Right atrium auricular region (tissue), 2 donors: ENCODE data around the gene YTHDC2. TPM values are rescaled to one million over a fixed set of nuclear protein-coding genes. Genes with fewer than 3 reads are reported as not detected.

ENCODE experiments used
- DNase-seq: peaks from one replicate; pipeline ENCODE4 v3.0.0-alpha.2; 2019; ENCODE audit warnings: low spot score
- H3K27ac ChIP-seq, 2 donors: fragments of 200-600 bp; sonication (generic); 1 replicate in 1 of 2; 2 replicates in 1 of 2; pipeline ENCODE4 v1.5.1; 2016 to 2019
- H3K27me3 ChIP-seq, 2 donors: fragments of 200-600 bp; sonication (generic); one replicate each; pipeline versions ENCODE4 v1.5.1 to v1.6.0; 2017 to 2019
- H3K36me3 ChIP-seq: fragments of 200-600 bp; sonication (generic); one replicate; pipeline ENCODE4 v1.5.1; 2016
- H3K4me1 ChIP-seq, 2 donors: fragments of 200-600 bp; sonication (generic); one replicate each; pipeline versions ENCODE4 v1.5.1 to v1.6.0; 2017 to 2019
- H3K4me3 ChIP-seq, 2 donors: fragments of 200-600 bp; sonication (generic); 1 replicate in 1 of 2; 2 replicates in 1 of 2; pipeline ENCODE4 v1.5.1; 2017 to 2019; ENCODE audit warnings: mild to moderate bottlenecking in 1 of 2, moderate library complexity in 1 of 2
- H3K9me3 ChIP-seq, 2 donors: fragments of 200-600 bp; sonication (generic); one replicate each; pipeline ENCODE4 v1.5.1; 2019
- CTCF ChIP-seq, 2 donors: fragments of 200-600 bp; sonication (generic); IDR thresholded peaks; one replicate each; pipeline ENCODE4 v1.5.1; 2019; ENCODE audit warnings: antibody characterized with exemption in 2 of 2
- total RNA-seq, 2 donors: library from RNA; depleted of rRNA; stranded (reverse); fragments of >200 nt; gene quantifications; one replicate each; pipeline ENCODE4 v1.1.0, GENCODE V29; 2016

The YTHDC2 gene
- total RNA-seq, 2 donors from 2014 or later, result 7.8 to 12.1 TPM

- DNase-seq, result peak; percentile 76
- Histone ChIP-seq H3K9me3 (peaks cover 0 to 13% of the 10 kb centered on the region in 2 donors), H3K4me3 (peak within 1 kb of the TSS; percentile 61 to 74), H3K4me1 (peaks cover 0 to 19% of the 10 kb centered on the region in 2 donors), H3K27me3 (no peaks in the 10 kb centered on the region), H3K27ac (peak within 1 kb of the TSS; percentile 61 to 73), H3K36me3 (no peaks in the 10 kb centered on the region)
- no peak for TF ChIP-seq CTCF (IDR thresholded peaks at IDR 0.05)
These were observed 25.5 kb upstream of the YTHDC2 start, which contains the start of gene MCC for GRCh38 chr5:113487781-113488644. TSS of gene MCC (minus strand) at chr5:113488453.

GRCh38 chr5:113488645-113489184, 24.8 kb upstream of the YTHDC2 start:
- peak overlapping the region; percentile 61 to 73 for H3K27ac ChIP-seq
- DNase-seq, result no peak
- TF ChIP-seq CTCF (IDR thresholded peaks at IDR 0.05), result no peak
- H3K9me3 ChIP-seq, result peaks cover 0 to 13% of the 10 kb centered on the region in 2 donors
- H3K27me3 ChIP-seq, result no peaks in the 10 kb centered on the region
- H3K36me3 ChIP-seq, result no peaks in the 10 kb centered on the region
- peaks cover 0 to 19% of the 10 kb centered on the region in 2 donors for H3K4me1 ChIP-seq
- H3K4me3 ChIP-seq, result peak overlapping the region; percentile 61 to 74

GRCh38 chr5:113489299-113489698, 24.2 kb upstream of the YTHDC2 start:
- Histone ChIP-seq H3K27me3 (no peaks in the 10 kb centered on the region), H3K9me3 (peaks cover 0 to 13% of the 10 kb centered on the region in 2 donors), H3K27ac (peak overlapping the region; percentile 61 to 73), H3K36me3 (no peaks in the 10 kb centered on the region), H3K4me1 (peaks cover 0 to 19% of the 10 kb centered on the region in 2 donors), H3K4me3 (peak overlapping the region in 1 of 2 donors; percentile 61)
- TF ChIP-seq CTCF (IDR thresholded peaks at IDR 0.05), result no peak
- DNase-seq, result peak; percentile 68

- TF ChIP-seq CTCF (IDR thresholded peaks at IDR 0.05), result no peak
- DNase-seq, result no peak
- H3K27ac ChIP-seq, result no peak overlapping the region
- H3K36me3 ChIP-seq, result no peaks in the 10 kb centered on the region
- peaks cover 0 to 19% of the 10 kb centered on the region in 2 donors for H3K4me1 ChIP-seq
- peaks cover 0 to 13% of the 10 kb centered on the region in 2 donors for H3K9me3 ChIP-seq
- H3K27me3 ChIP-seq, result no peaks in the 10 kb centered on the region
- no peak overlapping the region for H3K4me3 ChIP-seq
These were observed 23.2 kb upstream of the YTHDC2 start for GRCh38 chr5:113490317-113490716.

- H3K36me3 ChIP-seq, result no peaks in the 10 kb centered on the region
- no peak overlapping the region for H3K4me3 ChIP-seq
- no peaks in the 10 kb centered on the region for H3K27me3 ChIP-seq
- no peak for TF ChIP-seq CTCF (IDR thresholded peaks at IDR 0.05)
- peaks cover 0 to 13% of the 10 kb centered on the region in 2 donors for H3K9me3 ChIP-seq
- no peak overlapping the region for H3K27ac ChIP-seq
- peaks cover 0 to 19% of the 10 kb centered on the region in 2 donors for H3K4me1 ChIP-seq
- DNase-seq, result no peak
These were observed 22.5 kb upstream of the YTHDC2 start for GRCh38 chr5:113491022-113491421.
